HL-60/S4 (cell line): ENCODE results near the gene GTF2H1.
"Not testable (repeated sequence)": the region's sequence is repeated elsewhere in the genome, so short reads cannot be mapped to it uniquely, and the experiment has no call there.

ENCODE experiments used
- in situ Hi-C: fragments of 300-500 bp; cut with MboI; formaldehyde crosslinking; loops from 2 replicates; pipeline ENCODE4 v1.14.3; 2022; ENCODE audit warnings: low sequenced_read_pairs

The GTF2H1 gene

GRCh38 chr11:18317551-18317950 is 4.8 kb upstream of the GTF2H1 start:
- in situ Hi-C loops: no loop called here

GRCh38 chr11:18319914-18320313 is 2.5 kb upstream of the GTF2H1 start:
- in situ Hi-C loops: no loop called here

GRCh38 chr11:18320617-18321016 is 1.8 kb upstream of the GTF2H1 start:
- in situ Hi-C loops: no loop called here

- in situ Hi-C loops: no loop called here
Observed at GRCh38 chr11:18321578-18321968, 794 bp upstream of the GTF2H1 start.

- in situ Hi-C loops: no loop called here
Observed at GRCh38 chr11:18322818-18323570, 627 bp downstream of the GTF2H1 start.

- in situ Hi-C loops: not testable (repeated sequence)
Observed at GRCh38 chr11:18323881-18324280, 1.5 kb downstream of the GTF2H1 start.

- in situ Hi-C loops: no loop called here
Observed at GRCh38 chr11:18324381-18324780, 2.0 kb downstream of the GTF2H1 start.

- in situ Hi-C loops: no loop called here
Observed at GRCh38 chr11:18329196-18329870, 7.0 kb downstream of the GTF2H1 start.

- in situ Hi-C loops: no loop called here
Observed at GRCh38 chr11:18330921-18331320, 8.6 kb downstream of the GTF2H1 start.

GRCh38 chr11:18332302-18332701 is 9.9 kb downstream of the GTF2H1 start:
- in situ Hi-C loops: no loop called here

GRCh38 chr11:18332891-18333290 is 10.5 kb downstream of the GTF2H1 start:
- in situ Hi-C loops: no loop called here

GRCh38 chr11:18347471-18348125 is 25.2 kb downstream of the GTF2H1 start:
- in situ Hi-C loops: no loop called here

GRCh38 chr11:18352581-18352980 is 30.2 kb downstream of the GTF2H1 start:
- in situ Hi-C loops: no loop called here

GRCh38 chr11:18358646-18359045 is 36.3 kb downstream of the GTF2H1 start:
- in situ Hi-C loops: no loop called here

GRCh38 chr11:18361154-18361553 is 38.8 kb downstream of the GTF2H1 start:
- in situ Hi-C loops: no loop called here

GRCh38 chr11:18364495-18365073 is 42.2 kb downstream of the GTF2H1 start:
- in situ Hi-C loops: no loop called here

GRCh38 chr11:18365741-18366140 is 43.4 kb downstream of the GTF2H1 start:
- in situ Hi-C loops: no loop called here

- in situ Hi-C loops: no loop called here
Observed at GRCh38 chr11:18366286-18366685, 43.9 kb downstream of the GTF2H1 start.

- in situ Hi-C loops: no loop called here
Observed at GRCh38 chr11:18367431-18367830, 45.1 kb downstream of the GTF2H1 start.

- in situ Hi-C loops: no loop called here
Observed at GRCh38 chr11:18368221-18368620, 45.9 kb downstream of the GTF2H1 start.

- in situ Hi-C loops: no loop called here
Observed at GRCh38 chr11:18369398-18369797, 47.0 kb downstream of the GTF2H1 start.

GRCh38 chr11:18371279-18371678 is 48.9 kb downstream of the GTF2H1 start:
- in situ Hi-C loops: no loop called here
